ENCODE measurements around the gene CD300LB. TPM values are rescaled to one million over a fixed set of nuclear protein-coding genes. Genes with fewer than 3 reads are reported as not detected.

CD300LB gene
- total RNA-seq, 2 experiments from 2014 or later, result not detected

DNA sequence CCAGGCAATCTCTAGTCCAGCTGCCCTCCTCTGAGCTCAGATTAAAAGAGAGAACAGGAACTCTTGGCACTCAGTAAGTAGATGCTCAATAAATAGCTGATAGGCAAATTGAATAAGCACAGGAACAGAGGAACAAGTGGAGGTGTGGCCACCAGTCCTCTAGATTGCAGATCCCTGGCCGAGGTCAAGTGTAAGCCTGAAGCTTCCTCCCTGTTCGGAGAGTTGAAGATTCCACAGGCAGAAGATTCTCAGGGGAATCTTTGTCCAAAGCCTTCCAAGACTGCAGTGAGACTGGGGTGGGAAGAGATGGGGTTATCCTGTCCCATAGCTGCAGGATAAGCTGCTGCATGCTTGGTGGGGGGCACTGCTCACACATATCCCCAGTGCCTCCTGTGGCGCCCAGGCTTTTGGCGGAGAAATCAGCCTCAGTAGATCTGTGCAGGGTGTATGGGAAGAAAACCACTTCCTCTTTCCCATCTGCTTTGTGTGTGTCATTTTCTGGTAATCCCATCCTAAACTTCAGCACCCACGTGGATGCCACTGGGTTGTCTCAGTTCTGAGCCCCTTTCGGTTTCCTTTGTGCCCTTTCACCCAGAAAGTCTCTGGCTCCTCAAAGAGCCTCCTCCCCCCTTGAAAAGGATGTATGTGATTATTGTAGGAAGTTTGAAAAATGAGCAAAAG lies 52.7 kb downstream of the CD300LB start:
- H3K27ac ChIP-seq (ENCODE audit: low read depth, low read length, poor library complexity, severe bottlenecking), result no peak overlapping the region
- BruUV-seq (replicated peaks), result no TSS peak
- ChIA-PET CTCF (ENCODE audit: unreplicated experiment) (no interaction called here), POLR2A (interaction anchor here (0.8 to 1.2 kb wide), 3 partner anchors 12 to 99 kb away, joined by 3 to 4 read pairs (median 3); partner anchors contain the start of gene CD300A)
- H3K9me2 ChIP-seq (ENCODE audit: insufficient read depth, low read length), result no peaks in the 10 kb centered on the region
- peak overlapping the region; percentile 38 for H3K4me2 ChIP-seq (ENCODE audit: low read length)
- H3K79me2 ChIP-seq (ENCODE audit: insufficient read depth, low read depth, low read length), result no peaks in the 10 kb centered on the region
- intact Hi-C loops (cut with micrococcal nuclease; ENCODE audit: unreplicated experiment), result no loop called here
- no peaks in the 10 kb centered on the region for H4K20me1 ChIP-seq (ENCODE audit: insufficient read depth, low read length)
- H3K4me3 ChIP-seq (ENCODE audit: low read depth, low read length, poor library complexity, severe bottlenecking), result no peak overlapping the region
- peaks cover 34% of the 10 kb centered on the region for H3K4me1 ChIP-seq (ENCODE audit: insufficient read depth, low read length, poor library complexity, severe bottlenecking)
- TF ChIP-seq CTCF (conservative IDR thresholded peaks at IDR 0.05; ENCODE audit: low read length), result no peak
- no peak for TF ChIP-seq EZH2phosphoT487 (IDR thresholded peaks at IDR 0.05; ENCODE audit: borderline replicate concordance, low read depth, low read length)
- peak; percentile 40 for DNase-seq (ENCODE audit: low spot score)
- peak overlapping the region; percentile 1; the same call in 1 of the 2 replicates for H2AFZ ChIP-seq (ENCODE audit: low read length)
- H3K36me3 ChIP-seq (ENCODE audit: insufficient read depth, low read length), result peaks cover 22% of the 10 kb centered on the region
- peaks cover 17% of the 10 kb centered on the region for H3K9me3 ChIP-seq (ENCODE audit: low read length)

DNA sequence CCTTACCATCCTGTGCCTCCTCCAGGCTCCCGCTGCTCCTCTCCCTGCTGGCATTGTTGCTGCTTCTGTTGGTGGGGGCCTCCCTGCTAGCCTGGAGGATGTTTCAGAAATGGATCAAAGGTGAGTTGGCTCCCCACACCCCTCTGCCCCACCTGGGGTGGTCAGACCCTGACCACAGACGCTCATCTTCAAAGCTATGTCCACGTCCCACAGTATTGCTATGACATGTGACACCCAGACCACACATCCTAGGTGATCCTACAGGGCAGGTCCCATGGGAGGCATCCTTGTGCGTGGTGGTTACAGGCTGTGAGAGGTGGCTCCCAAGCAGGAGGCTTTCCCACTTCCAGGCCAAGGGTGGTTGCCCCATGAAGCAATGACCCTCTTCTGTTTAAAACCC lies 53.9 kb downstream of the CD300LB start:
- intact Hi-C loops (cut with micrococcal nuclease; ENCODE audit: unreplicated experiment), result no loop called here

More for the DNA sequence above, 53.9 kb downstream of the CD300LB start:
- peaks cover 22% of the 10 kb centered on the region for H3K36me3 ChIP-seq (ENCODE audit: insufficient read depth, low read length)
- no peaks in the 10 kb centered on the region for H3K9me2 ChIP-seq (ENCODE audit: insufficient read depth, low read length)
- BruUV-seq (replicated peaks), result no TSS peak
- peaks cover 45% of the 10 kb centered on the region for H3K4me1 ChIP-seq (ENCODE audit: insufficient read depth, low read length, poor library complexity, severe bottlenecking)
- H3K4me3 ChIP-seq (ENCODE audit: low read depth, low read length, poor library complexity, severe bottlenecking), result no peak overlapping the region
- ChIA-PET POLR2A (interaction anchor here (0.6 to 1.2 kb wide), 2 partner anchors 98 to 452 kb away, joined by 3 to 4 read pairs; no protein-coding TSS in a partner anchor), CTCF (ENCODE audit: unreplicated experiment) (no interaction called here)
- TF ChIP-seq EZH2phosphoT487 (IDR thresholded peaks at IDR 0.05; ENCODE audit: borderline replicate concordance, low read depth, low read length) (no peak), CTCF (conservative IDR thresholded peaks at IDR 0.05; ENCODE audit: low read length) (no peak)
- no peak overlapping the region for H2AFZ ChIP-seq (ENCODE audit: low read length)
- H3K9me3 ChIP-seq (ENCODE audit: low read length), result peaks cover 17% of the 10 kb centered on the region
- no peaks in the 10 kb centered on the region for H4K20me1 ChIP-seq (ENCODE audit: insufficient read depth, low read length)
- H3K4me2 ChIP-seq (ENCODE audit: low read length), result no peak overlapping the region
- DNase-seq (ENCODE audit: low spot score), result no peak
- no peaks in the 10 kb centered on the region for H3K79me2 ChIP-seq (ENCODE audit: insufficient read depth, low read depth, low read length)
- no peak overlapping the region for H3K27ac ChIP-seq (ENCODE audit: low read depth, low read length, poor library complexity, severe bottlenecking)

Measured in OCI-LY7 (cell line).